Osteoblast (primary cell): ENCODE results near the gene PARD6G. TPM values are rescaled to one million over a fixed set of nuclear protein-coding genes. Genes with fewer than 3 reads are reported as not detected.
"Not testable (repeated sequence)": the region's sequence is repeated elsewhere in the genome, so short reads cannot be mapped to it uniquely, and the experiment has no call there.

Experiments used
- DNase-seq: peaks from one replicate; pipeline ENCODE4 v3.0.0; 2011; ENCODE audit warnings: low spot score, mixed read lengths; ENCODE audit not compliant: insufficient read length; ENCODE audit errors: missing footprints
- H2AFZ ChIP-seq: 2 replicates; pipeline ENCODE4 v1.6.0; 2011; ENCODE audit warnings: mild to moderate bottlenecking, low read length
- H3K27ac ChIP-seq: 2 replicates; pipeline ENCODE4 v1.5.1; 2011; ENCODE audit warnings: mild to moderate bottlenecking, low read depth, low read length, moderate library complexity
- H3K27me3 ChIP-seq: 2 replicates; pipeline ENCODE4 v1.6.0; 2012; ENCODE audit warnings: mild to moderate bottlenecking, control low read depth, inconsistent platforms, low read length, moderate library complexity; ENCODE audit not compliant: insufficient read depth
- H3K36me3 ChIP-seq: 2 replicates; pipeline ENCODE4 v1.5.1; 2011; ENCODE audit warnings: mild to moderate bottlenecking, low read length, control low read depth, moderate library complexity; ENCODE audit not compliant: insufficient read depth
- H3K4me1 ChIP-seq: 2 replicates; pipeline ENCODE4 v1.5.1; 2011; ENCODE audit warnings: mild to moderate bottlenecking, low read length, control low read depth, moderate library complexity; ENCODE audit not compliant: insufficient read depth
- H3K4me2 ChIP-seq: 2 replicates; pipeline ENCODE4 v1.6.0; 2011; ENCODE audit warnings: mild to moderate bottlenecking, low read length; ENCODE audit not compliant: insufficient read depth
- H3K4me3 ChIP-seq: fragments of 200-600 bp; sonication (generic); 3 replicates; pipeline ENCODE4 v1.5.1; 2012; ENCODE audit warnings: mild to moderate bottlenecking, low read length, inconsistent platforms; ENCODE audit not compliant: insufficient read depth
- H3K79me2 ChIP-seq: 2 replicates; pipeline ENCODE4 v1.6.0; 2012; ENCODE audit warnings: mild to moderate bottlenecking, low read length, control low read depth, inconsistent platforms; ENCODE audit not compliant: insufficient read depth
- H3K9me3 ChIP-seq: 2 replicates; pipeline ENCODE4 v1.5.1; 2011; ENCODE audit warnings: low read depth, low read length, control low read depth
- H4K20me1 ChIP-seq: 2 replicates; pipeline ENCODE4 v1.6.0; 2012; ENCODE audit warnings: mild to moderate bottlenecking, low read length, control low read depth; ENCODE audit not compliant: insufficient read depth
- CTCF ChIP-seq: IDR thresholded peaks from 2 replicates; pipeline ENCODE4 v1.5.1; 2011; ENCODE audit warnings: mild to moderate bottlenecking, low read depth, low read length, moderate library complexity; ENCODE audit errors: extremely low read depth
- total RNA-seq: library from RNA; depleted of rRNA; stranded (reverse); fragments of >200 nt; gene quantifications from 2 replicates; pipeline ENCODE4 v1.2.3, GENCODE V29; 2012

PARD6G gene
- total RNA-seq, 1 donor: 2.2 TPM

GRCh38 chr18:80166240-80166639, 81.1 kb downstream of the PARD6G start:
- DNase-seq: peak; percentile 52
- H3K79me2 ChIP-seq: no peaks in the 10 kb centered on the region
- TF ChIP-seq CTCF: no peak

GRCh38 chr18:80164727-80165355, 82.5 kb downstream of the PARD6G start:
- H3K4me1 ChIP-seq, DNase-seq, H3K27me3 ChIP-seq, H3K27ac ChIP-seq, H3K4me2 ChIP-seq, H3K4me3 ChIP-seq, H3K9me3 ChIP-seq, H3K79me2 ChIP-seq, H3K36me3 ChIP-seq, H2AFZ ChIP-seq, H4K20me1 ChIP-seq: not testable (repeated sequence)

More at GRCh38 chr18:80166240-80166639, 81.1 kb downstream of the PARD6G start:
- no peak overlapping the region for H2AFZ ChIP-seq
- no peaks in the 10 kb centered on the region for H3K4me1 ChIP-seq
- no peaks in the 10 kb centered on the region for H3K27me3 ChIP-seq
- H3K36me3 ChIP-seq: no peaks in the 10 kb centered on the region
- H3K27ac ChIP-seq: no peak overlapping the region
- no peak overlapping the region for H3K4me2 ChIP-seq
- no peaks in the 10 kb centered on the region for H3K9me3 ChIP-seq
- H3K4me3 ChIP-seq: no peak overlapping the region
- H4K20me1 ChIP-seq: no peaks in the 10 kb centered on the region

- Histone ChIP-seq H3K9me3 (no peaks in the 10 kb centered on the region), H3K79me2 (no peaks in the 10 kb centered on the region), H3K27ac (no peak overlapping the region), H3K4me2 (no peak overlapping the region), H3K4me1 (no peaks in the 10 kb centered on the region), H3K4me3 (no peak overlapping the region), H2AFZ (no peak overlapping the region), H4K20me1 (no peaks in the 10 kb centered on the region), H3K36me3 (no peaks in the 10 kb centered on the region), H3K27me3 (no peaks in the 10 kb centered on the region)
- DNase-seq: no peak
- no peak for TF ChIP-seq CTCF
Measured at GRCh38 chr18:80163183-80163582, 84.1 kb downstream of the PARD6G start.

GRCh38 chr18:80161781-80162417, 85.4 kb downstream of the PARD6G start:
- Histone ChIP-seq H3K4me1 (no peaks in the 10 kb centered on the region), H3K36me3 (no peaks in the 10 kb centered on the region), H3K9me3 (no peaks in the 10 kb centered on the region), H4K20me1 (no peaks in the 10 kb centered on the region), H3K79me2 (no peaks in the 10 kb centered on the region), H3K4me3 (no peak overlapping the region), H3K4me2 (no peak overlapping the region), H3K27me3 (no peaks in the 10 kb centered on the region), H2AFZ (no peak overlapping the region), H3K27ac (no peak overlapping the region)
- TF ChIP-seq CTCF: no peak
- peak; percentile 58 for DNase-seq
